ENCODE results near the gene HNF1A. TPM values are rescaled to one million over a fixed set of nuclear protein-coding genes. Genes with fewer than 3 reads are reported as not detected.

Gene HNF1A
- total and polyA plus RNA-seq, 2 of the 13 experiments (the other 11 are each of a cell fraction or from before 2014, with no cell fraction given): 13.4 to 34.7 TPM

DNA sequence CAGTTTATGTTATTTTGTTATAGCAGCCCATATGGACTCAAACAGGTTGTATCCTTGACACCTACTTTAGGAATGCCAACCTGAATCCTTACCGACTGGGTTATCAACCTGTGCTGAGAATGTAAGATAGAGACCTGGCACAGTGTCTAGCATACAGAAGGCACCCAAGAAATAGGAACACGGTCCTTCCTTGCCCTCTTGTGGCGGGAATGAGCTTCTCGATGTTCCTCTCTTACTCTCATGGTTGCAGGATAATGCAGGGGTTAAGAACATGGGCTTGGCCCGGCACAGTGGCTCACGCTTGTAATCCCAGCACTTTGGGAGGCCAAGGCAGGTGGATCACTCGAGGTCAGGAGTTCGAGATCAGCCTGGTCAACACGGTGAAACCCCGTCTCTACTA is 31.4 kb downstream of the HNF1A start:
- in situ Hi-C loops (cut with HindIII; ENCODE audit: extremely low pct_ligation_motif_present, low pct_unique_long_range_greater_than_20kb): no loop called here
- CTCF ChIA-PET (ENCODE audit: low intra/inter-chr PET ratio, low total read pairs): interaction anchor here (0.6 to 1.6 kb wide), 3 partner anchors 65 to 101 kb away, joined by 3 to 12 read pairs (median 4); no protein-coding TSS in a partner anchor
- TF ChIP-seq SMC3 (IDR thresholded peaks at IDR 0.05; ENCODE audit: low read length): peak; percentile 72
- TF ChIP-seq, protein P1, sequence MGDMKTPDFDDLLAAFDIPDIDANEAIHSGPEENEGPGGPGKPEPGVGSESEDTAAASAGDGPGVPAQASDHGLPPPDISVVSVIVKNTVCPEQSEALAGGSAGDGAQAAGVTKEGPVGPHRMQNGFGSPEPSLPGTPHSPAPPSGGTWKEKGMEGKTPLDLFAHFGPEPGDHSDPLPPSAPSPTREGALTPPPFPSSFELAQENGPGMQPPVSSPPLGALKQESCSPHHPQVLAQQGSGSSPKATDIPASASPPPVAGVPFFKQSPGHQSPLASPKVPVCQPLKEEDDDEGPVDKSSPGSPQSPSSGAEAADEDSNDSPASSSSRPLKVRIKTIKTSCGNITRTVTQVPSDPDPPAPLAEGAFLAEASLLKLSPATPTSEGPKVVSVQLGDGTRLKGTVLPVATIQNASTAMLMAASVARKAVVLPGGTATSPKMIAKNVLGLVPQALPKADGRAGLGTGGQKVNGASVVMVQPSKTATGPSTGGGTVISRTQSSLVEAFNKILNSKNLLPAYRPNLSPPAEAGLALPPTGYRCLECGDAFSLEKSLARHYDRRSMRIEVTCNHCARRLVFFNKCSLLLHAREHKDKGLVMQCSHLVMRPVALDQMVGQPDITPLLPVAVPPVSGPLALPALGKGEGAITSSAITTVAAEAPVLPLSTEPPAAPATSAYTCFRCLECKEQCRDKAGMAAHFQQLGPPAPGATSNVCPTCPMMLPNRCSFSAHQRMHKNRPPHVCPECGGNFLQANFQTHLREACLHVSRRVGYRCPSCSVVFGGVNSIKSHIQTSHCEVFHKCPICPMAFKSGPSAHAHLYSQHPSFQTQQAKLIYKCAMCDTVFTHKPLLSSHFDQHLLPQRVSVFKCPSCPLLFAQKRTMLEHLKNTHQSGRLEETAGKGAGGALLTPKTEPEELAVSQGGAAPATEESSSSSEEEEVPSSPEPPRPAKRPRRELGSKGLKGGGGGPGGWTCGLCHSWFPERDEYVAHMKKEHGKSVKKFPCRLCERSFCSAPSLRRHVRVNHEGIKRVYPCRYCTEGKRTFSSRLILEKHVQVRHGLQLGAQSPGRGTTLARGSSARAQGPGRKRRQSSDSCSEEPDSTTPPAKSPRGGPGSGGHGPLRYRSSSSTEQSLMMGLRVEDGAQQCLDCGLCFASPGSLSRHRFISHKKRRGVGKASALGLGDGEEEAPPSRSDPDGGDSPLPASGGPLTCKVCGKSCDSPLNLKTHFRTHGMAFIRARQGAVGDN (CRISPR knock-in tag; IDR thresholded peaks at IDR 0.05): 0 out of 2 replicates have a peak, but pooled peaks have one; percentile 14
- TF ChIP-seq, protein P2, sequence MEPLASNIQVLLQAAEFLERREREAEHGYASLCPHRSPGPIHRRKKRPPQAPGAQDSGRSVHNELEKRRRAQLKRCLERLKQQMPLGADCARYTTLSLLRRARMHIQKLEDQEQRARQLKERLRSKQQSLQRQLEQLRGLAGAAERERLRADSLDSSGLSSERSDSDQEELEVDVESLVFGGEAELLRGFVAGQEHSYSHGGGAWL (CRISPR knock-in tag; IDR thresholded peaks at IDR 0.05): no peak
- TF ChIP-seq ZNF652 (CRISPR knock-in tag; IDR thresholded peaks at IDR 0.05; ENCODE audit: borderline replicate concordance, low read depth): peak; percentile 87; the same call in 1 of the 2 replicates
- TF ChIP-seq ZNF121 (CRISPR knock-in tag; IDR thresholded peaks at IDR 0.05): no peak
- TF ChIP-seq, protein P3, sequence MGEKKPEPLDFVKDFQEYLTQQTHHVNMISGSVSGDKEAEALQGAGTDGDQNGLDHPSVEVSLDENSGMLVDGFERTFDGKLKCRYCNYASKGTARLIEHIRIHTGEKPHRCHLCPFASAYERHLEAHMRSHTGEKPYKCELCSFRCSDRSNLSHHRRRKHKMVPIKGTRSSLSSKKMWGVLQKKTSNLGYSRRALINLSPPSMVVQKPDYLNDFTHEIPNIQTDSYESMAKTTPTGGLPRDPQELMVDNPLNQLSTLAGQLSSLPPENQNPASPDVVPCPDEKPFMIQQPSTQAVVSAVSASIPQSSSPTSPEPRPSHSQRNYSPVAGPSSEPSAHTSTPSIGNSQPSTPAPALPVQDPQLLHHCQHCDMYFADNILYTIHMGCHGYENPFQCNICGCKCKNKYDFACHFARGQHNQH (CRISPR knock-in tag; IDR thresholded peaks at IDR 0.05): peak; percentile 24; the same call in 1 of the 2 replicates
- TF ChIP-seq, protein P4, sequence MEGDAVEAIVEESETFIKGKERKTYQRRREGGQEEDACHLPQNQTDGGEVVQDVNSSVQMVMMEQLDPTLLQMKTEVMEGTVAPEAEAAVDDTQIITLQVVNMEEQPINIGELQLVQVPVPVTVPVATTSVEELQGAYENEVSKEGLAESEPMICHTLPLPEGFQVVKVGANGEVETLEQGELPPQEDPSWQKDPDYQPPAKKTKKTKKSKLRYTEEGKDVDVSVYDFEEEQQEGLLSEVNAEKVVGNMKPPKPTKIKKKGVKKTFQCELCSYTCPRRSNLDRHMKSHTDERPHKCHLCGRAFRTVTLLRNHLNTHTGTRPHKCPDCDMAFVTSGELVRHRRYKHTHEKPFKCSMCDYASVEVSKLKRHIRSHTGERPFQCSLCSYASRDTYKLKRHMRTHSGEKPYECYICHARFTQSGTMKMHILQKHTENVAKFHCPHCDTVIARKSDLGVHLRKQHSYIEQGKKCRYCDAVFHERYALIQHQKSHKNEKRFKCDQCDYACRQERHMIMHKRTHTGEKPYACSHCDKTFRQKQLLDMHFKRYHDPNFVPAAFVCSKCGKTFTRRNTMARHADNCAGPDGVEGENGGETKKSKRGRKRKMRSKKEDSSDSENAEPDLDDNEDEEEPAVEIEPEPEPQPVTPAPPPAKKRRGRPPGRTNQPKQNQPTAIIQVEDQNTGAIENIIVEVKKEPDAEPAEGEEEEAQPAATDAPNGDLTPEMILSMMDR (CRISPR knock-in tag; IDR thresholded peaks at IDR 0.05): peak; percentile 81
- TF ChIP-seq ARNTL (CRISPR knock-in tag; IDR thresholded peaks at IDR 0.05): no peak
- TF ChIP-seq TEAD3 (CRISPR knock-in tag; optimal IDR thresholded peaks at IDR 0.05; ENCODE audit: borderline replicate concordance): peak; percentile 99
- TF ChIP-seq, protein P5, sequence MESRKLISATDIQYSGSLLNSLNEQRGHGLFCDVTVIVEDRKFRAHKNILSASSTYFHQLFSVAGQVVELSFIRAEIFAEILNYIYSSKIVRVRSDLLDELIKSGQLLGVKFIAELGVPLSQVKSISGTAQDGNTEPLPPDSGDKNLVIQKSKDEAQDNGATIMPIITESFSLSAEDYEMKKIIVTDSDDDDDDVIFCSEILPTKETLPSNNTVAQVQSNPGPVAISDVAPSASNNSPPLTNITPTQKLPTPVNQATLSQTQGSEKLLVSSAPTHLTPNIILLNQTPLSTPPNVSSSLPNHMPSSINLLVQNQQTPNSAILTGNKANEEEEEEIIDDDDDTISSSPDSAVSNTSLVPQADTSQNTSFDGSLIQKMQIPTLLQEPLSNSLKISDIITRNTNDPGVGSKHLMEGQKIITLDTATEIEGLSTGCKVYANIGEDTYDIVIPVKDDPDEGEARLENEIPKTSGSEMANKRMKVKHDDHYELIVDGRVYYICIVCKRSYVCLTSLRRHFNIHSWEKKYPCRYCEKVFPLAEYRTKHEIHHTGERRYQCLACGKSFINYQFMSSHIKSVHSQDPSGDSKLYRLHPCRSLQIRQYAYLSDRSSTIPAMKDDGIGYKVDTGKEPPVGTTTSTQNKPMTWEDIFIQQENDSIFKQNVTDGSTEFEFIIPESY (CRISPR knock-in tag; IDR thresholded peaks at IDR 0.05): peak; percentile 5; the same call in 1 of the 2 replicates
- no peak for TF ChIP-seq ZNF329 (CRISPR knock-in tag; IDR thresholded peaks at IDR 0.05; ENCODE audit: low read depth)
- TF ChIP-seq STAG1 (CRISPR knock-in tag; IDR thresholded peaks at IDR 0.05): peak; percentile 90
- peak; percentile 56 for TF ChIP-seq RAD21 (CRISPR knock-in tag; IDR thresholded peaks at IDR 0.05)
- no peak for TF ChIP-seq ZNF331 (CRISPR knock-in tag; IDR thresholded peaks at IDR 0.05)

More for the DNA sequence above, 31.4 kb downstream of the HNF1A start:
- FAIRE-seq (peak; percentile 82), ATAC-seq (peak; percentile 76), DNase-seq (ENCODE audit: low spot score) (peak; percentile 49)
- 67% methylated on average over 10 of the region's 10 CpGs for WGBS (ENCODE audit: low lambda C conversion rate)
- Histone ChIP-seq H3K27me3 (ENCODE audit: control insufficient read depth in 1 of 2, insufficient read depth in 2 of 2, low read length in 2 of 2) (no peaks in the 10 kb centered on the region), H3K27ac (ENCODE audit: extremely low read length, insufficient read depth, low read length) (no peak overlapping the region), H3K4me2 (ENCODE audit: low read depth, low read length) (no peak overlapping the region), H3K9ac (ENCODE audit: insufficient read depth, low read depth, low read length) (no peak overlapping the region), H3K79me2 (ENCODE audit: insufficient read depth, low read length) (peaks cover 3% of the 10 kb centered on the region), H4K20me1 (ENCODE audit: insufficient read depth, low read length) (0 out of 2 replicates have a peak, but pooled peaks cover 3% of the 10 kb centered on the region), H3K4me1 (ENCODE audit: insufficient read depth, low read length) (peaks cover 3% of the 10 kb centered on the region), H3K36me3 (replicated peaks in 1 of 2; ENCODE audit: control insufficient read depth in 1 of 2, insufficient read depth in 2 of 2, low read length in 2 of 2) (peaks cover 12 to 56% of the 10 kb centered on the region in 2 experiments), H3K9me3 (ENCODE audit: low read length) (no peaks in the 10 kb centered on the region), H3K4me3 (replicated peaks in 1 of 3; ENCODE audit: insufficient read depth in 1 of 3, low read depth in 2 of 3, low read length in 3 of 3) (no peak overlapping the region), H2AFZ (ENCODE audit: low read length) (no peak overlapping the region)
- POLR2A ChIA-PET: interaction anchor here (0.7 to 1.5 kb wide), 4 partner anchors 16 to 38 kb away, joined by 3 to 9 read pairs (median 4); no protein-coding TSS in a partner anchor
- intact Hi-C loops (cut with micrococcal nuclease; ENCODE audit: unreplicated experiment): loop anchor here (2.0 kb wide), 1 partner anchor 51 kb away; no protein-coding TSS in a partner anchor
- no TSS peak for BruUV-seq (replicated peaks)

Measured in HepG2 (cell line).